HG02852 (cell line): ENCODE results near the gene DRGX.

Experiments
- ATAC-seq: cut with Tn5 transposase; IDR thresholded peaks from one replicate; pipeline ENCODE4 v1.9.1; 2021; ENCODE audit warnings: mild to moderate bottlenecking, moderate library complexity; ENCODE audit not compliant: unreplicated experiment

DRGX gene

DNA sequence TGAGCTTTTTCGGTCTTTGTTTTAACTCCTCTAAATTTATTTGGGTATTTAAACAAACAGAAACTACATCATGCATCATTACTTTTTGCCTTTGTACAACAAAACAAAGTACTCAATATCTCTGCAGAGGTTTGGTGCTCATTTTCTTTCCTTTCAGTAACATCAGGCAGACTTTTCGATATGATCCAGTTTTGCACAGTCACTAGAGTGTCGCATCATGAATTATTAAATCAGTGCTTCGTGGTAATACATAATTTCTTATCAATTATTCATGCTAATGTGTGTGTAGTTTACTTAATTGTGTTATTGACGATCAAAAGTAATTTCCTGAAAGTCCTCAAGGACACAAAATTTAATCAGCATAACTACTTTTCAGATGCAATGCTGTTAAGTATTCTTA is 31.8 kb downstream of the DRGX start:
- no peak for ATAC-seq

DNA sequence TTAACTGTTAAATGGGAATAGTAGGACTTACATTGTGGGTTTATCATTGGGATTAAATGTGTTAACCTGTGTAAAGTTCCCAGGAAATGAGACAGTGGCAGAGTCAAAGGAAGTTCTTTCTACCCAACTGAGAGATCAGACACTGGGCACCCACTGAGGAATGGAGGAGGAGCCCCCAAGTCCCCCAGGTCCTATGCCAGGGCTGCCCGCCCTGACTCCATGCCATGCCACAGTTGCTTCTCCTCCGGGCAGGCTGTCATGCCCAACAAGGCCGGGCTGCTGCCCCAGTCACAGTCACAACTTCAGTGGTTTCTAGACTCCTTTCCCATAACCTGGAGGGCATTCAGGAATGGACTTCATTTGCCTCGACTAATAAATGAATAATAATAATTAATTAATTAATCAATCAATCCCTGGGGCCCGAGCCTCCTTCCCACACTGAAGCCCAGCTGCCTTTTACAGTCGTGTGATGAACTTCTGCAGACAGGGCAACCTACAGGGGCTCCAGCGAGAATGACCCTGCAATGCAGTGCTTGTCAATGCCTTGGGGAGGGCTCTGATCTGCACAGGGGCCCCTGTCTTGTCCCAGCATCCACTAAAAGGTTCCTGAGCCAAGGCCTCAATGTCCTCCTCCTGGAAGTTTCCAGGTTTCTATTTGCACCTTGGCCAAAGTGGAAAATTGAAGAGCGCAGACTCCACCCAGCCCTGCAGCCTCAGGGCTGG is 32.4 kb downstream of the DRGX start:
- ATAC-seq, result no peak

DNA sequence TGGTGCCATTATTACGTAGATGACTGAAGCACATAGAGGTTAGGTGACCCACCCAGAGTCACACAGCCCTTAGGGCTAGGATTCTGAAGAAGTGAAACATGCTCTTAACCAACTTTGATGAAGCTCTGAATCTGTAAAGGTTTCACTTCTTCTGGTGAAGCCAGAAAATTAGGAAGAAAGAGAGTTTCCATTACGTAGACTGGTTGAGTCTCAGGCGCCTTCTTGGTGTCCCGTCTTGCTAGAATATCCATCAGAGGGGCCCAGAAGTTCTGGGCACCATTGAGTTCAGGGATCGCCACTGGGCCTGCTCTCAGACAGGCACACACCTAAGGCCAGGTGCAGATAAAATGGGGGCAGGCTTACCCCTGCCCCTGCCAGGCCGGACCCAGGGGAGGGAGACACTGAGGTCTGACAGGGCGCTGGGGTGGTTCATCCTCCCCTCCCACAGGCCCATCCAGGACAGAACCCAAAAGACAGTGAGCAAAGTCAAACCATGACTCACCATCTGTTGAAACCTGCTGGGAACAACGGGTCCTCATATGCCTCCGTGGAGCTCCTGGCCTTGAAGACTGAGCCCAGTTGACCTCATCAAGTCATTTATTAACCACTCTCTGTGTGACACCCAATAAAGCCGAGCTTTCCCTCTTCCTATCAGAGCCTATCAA is 33.2 kb downstream of the DRGX start:
- peak; percentile 90 for ATAC-seq

DNA sequence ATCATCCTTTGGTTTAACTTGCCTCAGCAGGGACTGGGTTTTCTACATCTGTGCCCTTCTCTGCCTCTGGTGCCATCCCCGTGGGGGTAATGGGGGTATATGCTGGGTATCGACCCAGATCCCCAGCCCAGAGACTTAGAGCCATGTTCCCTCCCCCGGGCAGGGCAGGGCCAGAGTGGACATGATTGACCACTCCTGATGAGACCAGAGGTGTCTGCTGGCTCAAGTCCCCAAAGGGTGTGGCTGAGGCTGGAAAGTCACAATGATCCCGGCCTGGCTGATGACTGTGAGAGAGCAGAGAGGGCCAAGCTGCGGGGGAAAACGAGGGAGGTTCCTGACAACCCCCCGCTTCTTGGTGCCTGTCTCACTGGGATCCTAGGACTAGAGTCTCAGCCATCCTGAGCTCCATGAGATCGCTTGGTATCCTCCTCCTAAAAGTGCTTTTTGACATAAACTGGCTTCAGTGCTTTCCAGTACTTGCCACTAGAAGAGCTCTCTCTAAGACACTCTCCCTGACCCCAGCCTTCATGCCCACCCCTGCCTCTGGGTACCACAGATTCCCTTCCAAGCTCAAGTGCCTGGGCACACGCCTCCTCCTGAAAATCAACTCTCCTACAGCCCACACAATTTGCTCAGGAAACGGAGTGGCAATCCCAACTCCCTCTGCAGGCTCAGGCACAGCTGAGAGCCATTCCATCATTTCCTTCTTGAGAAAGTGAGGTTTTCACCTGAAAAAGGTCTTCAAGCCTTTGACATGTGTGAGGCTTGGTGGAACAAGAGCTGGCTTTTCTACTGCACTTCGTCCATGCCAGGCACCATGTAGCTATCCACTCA is 33.9 kb downstream of the DRGX start:
- no peak for ATAC-seq

DNA sequence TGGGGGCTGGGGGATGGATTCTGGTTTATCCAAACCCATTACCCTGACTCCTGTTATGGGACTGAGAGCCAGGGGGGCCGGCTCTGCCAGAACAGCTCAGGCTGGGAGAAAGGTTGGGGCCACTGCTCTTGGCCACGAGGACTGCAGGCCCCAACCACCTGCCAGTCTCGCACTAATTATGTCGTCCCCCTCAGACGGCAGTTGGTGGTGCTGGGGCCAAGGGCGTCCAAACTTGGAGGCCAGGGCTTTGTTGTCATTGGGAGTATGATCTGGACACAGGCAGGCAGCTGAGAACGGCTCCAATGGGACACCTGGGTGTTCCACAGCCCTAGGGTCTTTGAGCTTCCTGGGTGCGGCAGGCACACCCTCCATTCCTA is 34.7 kb downstream of the DRGX start:
- no peak for ATAC-seq

DNA sequence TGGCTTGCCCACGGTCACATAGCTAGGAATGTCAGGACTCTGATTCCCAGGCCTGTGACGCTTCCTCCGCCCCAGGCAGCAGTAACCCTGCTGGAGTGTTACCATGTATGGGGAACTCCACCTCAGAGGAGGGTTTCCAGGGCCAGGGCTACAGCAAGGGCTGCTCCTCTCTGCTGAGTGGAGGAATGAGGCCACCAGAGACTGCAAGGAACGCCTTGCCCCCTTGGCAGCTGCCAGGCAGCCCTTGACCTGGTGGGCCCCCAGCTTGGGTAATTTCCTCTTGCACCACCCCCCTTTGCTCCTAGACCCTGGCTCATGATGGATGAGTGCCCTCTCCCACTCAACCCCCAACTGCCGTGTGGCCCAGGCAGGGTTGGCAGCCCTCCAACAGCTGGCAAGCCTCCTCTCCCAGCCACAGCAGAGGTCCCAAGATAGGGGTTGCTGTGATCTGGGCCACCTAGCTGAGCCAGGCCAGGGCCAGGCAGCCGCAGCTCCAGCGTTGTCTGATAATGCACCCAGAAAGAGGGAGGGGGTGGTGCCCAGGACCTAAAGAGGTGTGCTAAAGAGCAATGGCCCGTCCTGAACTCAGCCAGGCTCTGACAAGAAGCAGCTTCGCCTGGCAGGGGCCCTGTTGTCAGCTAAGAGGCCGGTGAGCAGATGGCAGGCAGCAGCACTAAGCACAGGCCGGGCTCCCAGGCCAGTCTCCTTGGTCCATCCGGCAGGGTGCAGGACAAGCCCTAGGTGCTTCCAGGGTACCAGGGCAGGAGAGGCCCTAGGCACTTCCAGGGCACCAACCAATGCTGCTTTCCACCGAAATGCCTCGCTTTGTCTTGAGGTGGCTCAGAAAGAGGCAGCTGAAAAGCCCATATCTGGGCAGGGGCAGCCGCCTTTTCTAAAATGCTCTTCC is 35.4 kb downstream of the DRGX start:
- ATAC-seq, result no peak

DNA sequence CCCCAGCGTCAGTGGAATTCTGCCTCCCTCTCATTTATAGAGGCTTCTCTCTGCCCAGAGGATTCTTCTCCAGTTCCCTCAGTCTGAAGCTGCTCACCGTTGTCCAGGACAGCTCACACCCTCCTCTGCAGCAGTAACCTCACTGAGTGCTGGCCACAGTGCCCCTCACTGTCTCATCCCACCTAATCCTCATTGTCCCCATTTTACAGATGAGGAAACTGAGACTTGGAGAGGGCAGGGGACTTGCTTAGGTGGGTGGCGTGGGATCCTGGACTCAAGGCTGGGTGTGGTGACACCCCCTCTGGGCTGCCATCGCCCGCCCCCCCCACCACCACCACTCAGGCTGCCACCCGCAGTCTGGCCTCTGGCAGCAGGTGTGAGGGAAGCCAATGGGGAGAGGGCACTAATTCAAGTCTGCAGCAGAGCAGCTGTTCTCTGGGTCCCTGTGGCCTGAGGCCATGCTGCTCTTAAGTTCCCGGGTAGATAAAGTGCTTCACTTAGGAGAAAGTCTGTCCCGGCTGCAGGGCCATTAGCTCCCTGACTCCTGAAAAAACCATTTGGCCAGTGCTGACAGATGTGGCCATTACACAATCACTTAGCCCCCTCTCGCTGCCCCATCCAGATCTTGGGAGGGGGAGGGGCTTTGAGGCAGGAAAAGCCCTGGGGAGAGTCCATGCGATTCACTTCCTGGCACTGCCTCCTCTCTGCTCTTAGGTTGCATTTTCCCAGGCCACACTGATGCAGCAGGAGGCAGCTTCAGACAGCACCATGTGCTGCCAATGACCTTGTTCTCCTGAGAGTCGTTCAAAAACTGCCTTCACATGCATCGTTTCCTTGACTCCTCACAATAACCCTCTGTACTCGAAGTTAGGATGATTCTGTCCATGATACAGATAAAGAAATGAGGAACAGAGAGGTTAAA is 36.3 kb downstream of the DRGX start:
- no peak for ATAC-seq

DNA sequence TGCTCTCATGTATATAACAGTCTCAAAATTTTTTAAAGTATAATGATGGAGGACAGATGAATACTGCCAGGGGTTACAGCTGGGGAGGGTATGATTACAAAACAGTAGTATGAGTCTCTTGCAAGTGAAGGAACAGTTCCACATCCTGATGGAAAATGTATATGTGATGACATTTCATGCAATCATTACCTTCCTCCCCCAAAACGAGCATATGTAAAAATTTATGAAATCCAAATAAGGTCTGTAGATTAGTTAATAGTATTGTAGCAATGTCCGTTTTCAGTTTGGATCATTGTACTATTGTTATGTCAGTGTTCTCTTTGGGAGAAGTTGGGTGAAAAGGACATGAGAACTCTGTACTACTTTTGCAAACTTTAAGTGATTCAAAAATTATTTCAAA is 38.0 kb downstream of the DRGX start:
- ATAC-seq, result no peak

DNA sequence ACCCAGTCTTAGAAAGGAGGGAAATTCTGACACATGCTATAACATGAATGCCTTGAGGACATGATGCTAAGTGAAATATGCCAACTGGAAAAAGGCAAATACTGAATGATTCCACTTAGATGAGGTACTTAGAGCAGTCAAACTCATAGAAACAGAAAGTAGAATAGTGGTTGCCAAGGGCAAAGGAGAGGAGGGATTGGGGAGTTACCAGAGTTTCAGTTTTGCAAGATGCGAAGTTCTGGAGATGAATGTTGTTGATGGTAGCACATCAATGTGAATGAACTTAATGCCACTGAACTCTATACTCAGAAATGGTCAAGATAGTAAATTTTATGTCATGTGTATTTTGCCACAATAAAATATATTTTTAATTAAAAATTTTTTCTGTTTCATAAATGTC is 38.9 kb downstream of the DRGX start:
- ATAC-seq, result peak; percentile 48

DNA sequence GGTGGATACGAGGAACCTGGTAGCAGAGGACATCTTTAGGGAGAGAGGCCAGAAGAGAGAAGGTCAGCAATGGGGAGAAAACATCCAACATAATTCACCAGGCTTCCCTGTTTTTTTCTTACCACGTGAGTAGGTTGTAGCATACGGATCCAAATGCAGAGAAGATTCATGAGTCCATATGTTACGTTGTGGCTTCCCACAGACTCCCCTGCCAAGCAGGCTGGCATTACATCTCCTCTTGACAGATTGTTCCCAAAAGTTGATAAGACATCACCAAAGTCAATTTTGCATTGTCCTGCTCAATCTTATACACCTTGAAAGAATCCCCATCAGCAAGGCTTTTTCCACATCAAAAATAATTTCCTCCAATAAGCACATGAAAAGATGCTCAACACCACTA is 39.7 kb downstream of the DRGX start:
- no peak for ATAC-seq

DNA sequence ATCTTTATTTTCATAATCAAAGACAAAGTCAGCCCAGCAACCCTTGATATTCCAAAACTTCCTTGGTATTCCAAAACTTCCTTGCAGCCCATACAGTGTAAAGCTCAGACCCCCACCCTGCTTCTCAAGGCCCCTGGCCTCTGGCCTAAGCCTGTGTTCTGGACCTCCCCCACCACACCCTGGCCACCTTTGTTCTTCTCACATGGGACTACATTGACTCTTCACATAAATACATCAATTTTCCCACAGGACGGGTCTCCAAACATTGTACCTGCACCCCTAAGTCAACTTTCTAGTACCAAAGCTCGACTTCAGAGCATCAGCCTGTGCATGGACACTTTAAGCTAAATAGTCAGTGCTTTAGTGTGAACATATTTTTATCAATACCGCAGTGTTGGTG is 40.7 kb downstream of the DRGX start:
- no peak for ATAC-seq

DNA sequence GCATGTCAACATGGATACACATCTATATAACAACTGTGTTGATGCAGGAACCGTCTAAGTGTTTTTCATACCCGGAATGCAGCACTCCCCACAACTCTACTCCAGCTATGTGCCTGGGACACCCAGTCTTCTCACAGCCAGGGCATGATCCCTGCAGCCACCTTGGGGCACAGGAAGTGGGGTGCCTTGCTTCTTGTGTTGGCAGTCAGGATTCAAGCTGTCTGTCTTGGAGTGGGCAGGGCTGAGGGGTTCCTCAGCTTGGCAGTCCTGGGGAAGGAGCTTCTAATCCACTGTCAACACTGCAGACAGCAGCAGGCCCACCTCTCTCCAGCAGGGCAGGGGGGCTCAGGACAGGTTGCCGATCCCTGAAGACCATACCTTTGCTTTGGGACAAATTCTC is 41.3 kb downstream of the DRGX start:
- ATAC-seq, result no peak

DNA sequence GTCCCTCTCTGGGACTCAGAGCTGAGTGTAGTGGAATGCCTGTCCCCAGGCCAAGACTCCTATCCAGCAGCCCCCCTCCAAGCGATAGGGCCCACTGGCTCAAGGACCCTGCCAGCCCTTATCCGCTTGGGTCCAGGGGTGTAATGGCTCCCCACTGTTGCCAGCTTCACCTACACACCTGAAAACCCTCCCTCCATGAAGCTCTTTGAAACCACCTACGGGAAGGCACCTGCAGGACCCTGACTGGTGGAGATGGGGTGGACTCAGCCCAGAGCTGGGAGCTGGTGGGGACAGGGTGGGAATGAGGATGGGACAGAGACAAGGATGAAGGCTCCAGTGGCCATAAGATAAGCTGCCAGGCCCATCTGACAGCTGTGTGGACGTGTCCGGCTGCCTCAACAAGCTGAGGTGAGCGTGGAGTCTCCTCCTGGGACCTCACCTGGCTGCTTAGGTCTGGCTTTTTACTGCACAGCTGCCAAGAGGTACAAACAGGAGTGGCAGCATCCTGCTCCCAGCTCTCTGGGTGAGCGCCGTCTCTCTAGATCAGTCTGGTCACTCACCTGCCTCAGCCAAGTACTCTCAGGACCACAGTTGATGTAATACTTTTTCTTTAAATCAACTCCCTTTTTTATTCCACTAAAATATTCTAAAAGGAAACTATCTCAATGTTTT is 41.9 kb downstream of the DRGX start:
- ATAC-seq, result no peak

DNA sequence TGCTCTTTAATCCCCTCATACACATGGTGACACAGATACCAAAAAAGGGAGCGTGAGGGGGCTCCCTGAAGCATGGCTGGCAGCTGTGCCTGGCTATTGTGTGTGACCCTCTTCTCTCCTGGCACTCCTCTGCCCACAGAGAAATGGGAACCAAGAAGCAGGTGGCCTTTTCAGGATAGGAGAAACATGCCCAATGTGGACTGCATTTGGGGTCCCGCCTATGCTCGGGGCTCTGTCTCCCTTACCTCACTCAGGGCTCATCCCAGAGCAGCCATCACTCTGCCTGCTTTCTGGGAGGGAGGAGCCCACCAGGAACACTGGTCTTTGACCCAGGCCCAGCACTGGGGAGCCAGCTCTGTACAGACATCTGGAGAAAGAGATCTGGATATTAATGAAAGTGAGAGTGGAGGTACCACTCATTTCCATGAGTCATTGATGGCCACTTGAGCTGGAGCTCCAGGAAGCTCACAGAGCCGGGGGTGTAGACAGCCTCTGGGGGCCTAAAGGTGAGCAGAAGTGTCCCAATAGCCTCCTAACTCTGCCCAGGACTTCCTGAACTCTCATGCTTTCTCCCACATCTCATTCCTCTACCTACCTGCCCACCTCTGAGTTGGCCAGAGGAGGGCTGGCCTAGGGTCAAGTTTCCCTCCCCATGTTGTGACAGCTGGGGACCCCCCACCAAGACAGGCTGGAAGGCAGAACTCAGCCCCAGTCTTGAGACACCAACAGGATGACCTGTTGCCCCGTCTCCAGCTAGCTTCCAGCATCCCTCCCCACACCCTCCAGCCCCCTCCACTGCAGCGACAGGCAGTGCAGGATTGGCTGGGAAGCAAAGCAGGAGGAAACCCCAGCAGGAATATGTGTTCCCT is 42.6 kb downstream of the DRGX start:
- ATAC-seq, result no peak

DNA sequence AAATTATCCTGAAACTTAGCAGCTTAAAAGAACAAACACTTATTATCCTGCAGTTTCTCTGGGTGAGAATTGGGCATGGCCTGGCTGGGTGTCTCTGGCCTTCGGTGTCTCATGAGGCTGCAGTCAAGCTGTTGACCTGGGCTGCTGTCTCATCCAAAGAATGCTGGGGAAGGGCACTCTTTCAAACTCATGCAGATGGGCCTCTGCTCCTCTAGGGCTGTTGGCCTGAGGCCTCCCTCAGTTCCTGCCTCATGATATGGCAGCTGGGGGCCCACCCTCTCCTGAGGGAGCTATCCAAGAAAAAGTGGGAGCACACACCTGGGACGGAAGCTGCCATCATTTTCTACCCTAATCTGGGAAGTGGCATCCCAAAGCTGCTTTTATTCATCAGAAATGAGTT is 43.6 kb downstream of the DRGX start:
- ATAC-seq, result no peak

DNA sequence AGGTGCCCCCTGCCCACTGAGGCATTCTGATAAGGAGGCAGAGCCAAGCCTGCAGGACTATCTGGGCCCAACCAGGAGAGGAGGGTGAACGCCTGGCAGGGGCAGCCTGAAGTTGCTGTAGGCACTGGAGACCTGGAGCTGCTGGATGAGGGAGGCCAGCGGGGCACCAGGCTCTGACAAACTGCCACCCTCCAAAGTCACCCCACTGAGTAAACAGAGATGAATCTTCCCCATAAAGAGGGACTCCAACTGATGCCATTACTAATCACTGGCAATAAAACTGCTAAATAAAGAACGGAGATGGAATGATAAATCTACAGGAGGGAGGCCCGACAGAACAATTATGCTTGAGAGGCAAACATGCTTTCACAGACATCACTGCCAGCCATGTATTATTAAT is 44.2 kb downstream of the DRGX start:
- ATAC-seq, result no peak

DNA sequence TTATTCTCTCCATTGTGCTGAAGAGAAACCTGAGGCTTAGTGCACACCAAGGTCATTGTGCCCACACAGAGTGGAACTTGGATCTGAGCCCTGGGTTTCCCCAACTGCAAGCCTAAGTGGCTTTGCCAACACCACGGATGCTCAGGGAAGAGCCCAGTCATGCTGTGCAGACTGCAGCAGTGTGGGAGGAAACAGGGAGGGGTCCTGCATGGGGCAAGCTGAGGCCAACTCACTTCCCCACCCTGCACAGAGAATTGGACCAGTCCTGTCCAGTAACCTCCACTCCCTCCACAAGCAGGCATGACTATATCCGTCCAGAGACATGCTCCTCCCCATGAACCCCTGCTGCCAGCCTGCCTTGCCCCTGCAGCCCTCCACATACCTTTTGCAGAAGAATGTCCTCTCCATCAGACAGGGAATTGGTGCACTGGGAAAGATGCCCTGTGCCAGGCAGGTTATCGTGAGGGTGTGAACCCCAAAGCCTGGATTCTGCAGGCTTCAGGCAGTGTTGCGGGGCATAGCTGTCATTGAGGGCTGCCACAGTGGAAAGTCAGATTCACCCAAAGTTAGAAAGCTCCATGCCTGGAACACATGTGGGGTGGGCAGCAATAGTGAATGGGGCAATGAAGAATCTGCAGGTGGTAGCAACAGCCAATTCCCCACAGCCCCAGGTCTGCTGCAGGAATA is 44.9 kb downstream of the DRGX start:
- ATAC-seq, result no peak

DNA sequence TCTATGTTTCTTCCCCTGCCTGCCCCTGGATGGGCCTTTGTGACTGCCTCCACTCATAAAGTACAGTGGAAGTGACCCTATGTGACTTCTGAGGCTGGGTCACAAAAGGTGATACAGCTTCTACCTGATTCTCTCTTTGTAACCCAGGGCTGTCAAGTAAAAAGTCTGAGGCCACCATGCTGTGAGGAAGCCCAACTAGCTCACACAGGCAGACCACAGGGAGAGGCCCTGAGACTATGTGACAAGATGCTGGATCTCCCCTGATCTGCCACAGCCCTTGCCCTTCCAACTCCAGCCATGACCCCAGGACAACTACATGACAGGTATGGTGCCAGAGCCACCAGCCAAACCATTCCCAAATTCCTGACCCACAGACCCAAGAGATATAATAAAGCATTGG is 45.8 kb downstream of the DRGX start:
- ATAC-seq, result no peak
